Measurements from ENCODE around the gene DAB2IP.

Gene DAB2IP

DNA sequence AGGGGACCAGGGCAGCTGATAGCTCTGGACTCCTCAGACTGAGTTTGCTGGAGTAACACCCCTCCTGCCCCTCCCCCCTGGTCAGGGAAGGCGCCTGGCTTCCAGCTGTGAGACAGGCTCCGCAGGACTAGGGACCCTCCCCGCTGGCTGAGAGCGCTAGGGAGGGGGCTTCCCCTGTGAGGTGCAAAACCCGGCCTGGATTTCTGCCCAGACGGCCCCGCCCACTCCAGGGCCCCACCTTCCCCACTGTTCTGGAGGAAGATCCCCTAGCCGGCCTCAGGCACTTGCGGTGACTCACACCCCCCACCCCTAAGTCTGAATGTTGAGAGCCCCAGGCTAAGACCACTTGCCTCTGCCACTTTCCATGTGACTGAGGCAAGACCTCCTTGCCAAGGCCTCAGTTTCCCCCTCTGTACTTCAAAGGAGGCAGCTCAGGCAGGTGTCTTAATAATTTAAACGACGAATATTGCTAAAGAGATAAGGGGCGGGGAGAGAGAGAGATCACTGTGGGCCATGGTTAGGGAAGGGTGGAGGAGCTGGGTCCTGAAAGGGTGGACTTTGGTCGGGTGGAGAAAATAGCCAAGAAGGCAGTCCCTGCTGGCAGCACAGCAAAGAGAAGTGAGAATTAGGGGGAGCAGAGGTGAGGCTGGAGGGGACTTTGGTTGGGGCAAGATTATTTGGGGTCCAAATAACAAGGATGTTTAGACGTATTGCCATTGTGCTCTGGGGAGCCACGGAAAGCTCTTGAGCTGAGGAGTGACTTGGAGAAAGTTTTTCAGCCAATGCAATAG, 1.0 kb upstream of the DAB2IP start:
- Histone ChIP-seq H3K4me3 (ENCODE audit: insufficient read depth, low read depth, low read length, poor library complexity, severe bottlenecking) (no peak overlapping the region), H3K9me3 (ENCODE audit: control insufficient read depth, low read length) (no peaks in the 10 kb centered on the region), H3K4me1 (ENCODE audit: control insufficient read depth, insufficient read depth, low read length, poor library complexity, severe bottlenecking) (peaks cover 11% of the 10 kb centered on the region), H3K27me3 (replicated peaks; ENCODE audit: control insufficient read depth, insufficient read depth, low read length, poor library complexity, severe bottlenecking) (peaks cover 36% of the 10 kb centered on the region), H3K36me3 (ENCODE audit: control insufficient read depth, insufficient read depth, low read length) (no peaks in the 10 kb centered on the region), H3K27ac (ENCODE audit: insufficient read depth, low read length, poor library complexity, severe bottlenecking) (no peak overlapping the region)
- no peak for DNase-seq

GRCh38 chr9:121651008-121651294, 483 bp upstream of the DAB2IP start:
- Histone ChIP-seq H3K36me3 (ENCODE audit: control insufficient read depth, insufficient read depth, low read length) (no peaks in the 10 kb centered on the region), H3K4me3 (ENCODE audit: insufficient read depth, low read depth, low read length, poor library complexity, severe bottlenecking) (no peak overlapping the region), H3K4me1 (ENCODE audit: control insufficient read depth, insufficient read depth, low read length, poor library complexity, severe bottlenecking) (peaks cover 11% of the 10 kb centered on the region), H3K9me3 (ENCODE audit: control insufficient read depth, low read length) (no peaks in the 10 kb centered on the region), H3K27me3 (replicated peaks; ENCODE audit: control insufficient read depth, insufficient read depth, low read length, poor library complexity, severe bottlenecking) (peaks cover 36% of the 10 kb centered on the region), H3K27ac (ENCODE audit: insufficient read depth, low read length, poor library complexity, severe bottlenecking) (no peak overlapping the region)
- no peak for DNase-seq

- DNase-seq, result no peak
- no peaks in the 10 kb centered on the region for H3K36me3 ChIP-seq (ENCODE audit: control insufficient read depth, insufficient read depth, low read length)
- no peaks in the 10 kb centered on the region for H3K9me3 ChIP-seq (ENCODE audit: control insufficient read depth, low read length)
- peaks cover 36% of the 10 kb centered on the region for H3K27me3 ChIP-seq (replicated peaks; ENCODE audit: control insufficient read depth, insufficient read depth, low read length, poor library complexity, severe bottlenecking)
- no peak overlapping the region for H3K4me3 ChIP-seq (ENCODE audit: insufficient read depth, low read depth, low read length, poor library complexity, severe bottlenecking)
- no peak overlapping the region for H3K27ac ChIP-seq (ENCODE audit: insufficient read depth, low read length, poor library complexity, severe bottlenecking)
- H3K4me1 ChIP-seq (ENCODE audit: control insufficient read depth, insufficient read depth, low read length, poor library complexity, severe bottlenecking), result peaks cover 11% of the 10 kb centered on the region
Observed at GRCh38 chr9:121652021-121652837, 795 bp downstream of the DAB2IP start.

- H3K27me3 ChIP-seq (replicated peaks; ENCODE audit: control insufficient read depth, insufficient read depth, low read length, poor library complexity, severe bottlenecking), result peaks cover 36% of the 10 kb centered on the region
- DNase-seq, result no peak
- H3K4me1 ChIP-seq (ENCODE audit: control insufficient read depth, insufficient read depth, low read length, poor library complexity, severe bottlenecking), result peaks cover 11% of the 10 kb centered on the region
- H3K36me3 ChIP-seq (ENCODE audit: control insufficient read depth, insufficient read depth, low read length), result no peaks in the 10 kb centered on the region
- H3K4me3 ChIP-seq (ENCODE audit: insufficient read depth, low read depth, low read length, poor library complexity, severe bottlenecking), result no peak overlapping the region
- no peaks in the 10 kb centered on the region for H3K9me3 ChIP-seq (ENCODE audit: control insufficient read depth, low read length)
- no peak overlapping the region for H3K27ac ChIP-seq (ENCODE audit: insufficient read depth, low read length, poor library complexity, severe bottlenecking)
Observed at GRCh38 chr9:121652838-121653231, 1.4 kb downstream of the DAB2IP start.

DNA sequence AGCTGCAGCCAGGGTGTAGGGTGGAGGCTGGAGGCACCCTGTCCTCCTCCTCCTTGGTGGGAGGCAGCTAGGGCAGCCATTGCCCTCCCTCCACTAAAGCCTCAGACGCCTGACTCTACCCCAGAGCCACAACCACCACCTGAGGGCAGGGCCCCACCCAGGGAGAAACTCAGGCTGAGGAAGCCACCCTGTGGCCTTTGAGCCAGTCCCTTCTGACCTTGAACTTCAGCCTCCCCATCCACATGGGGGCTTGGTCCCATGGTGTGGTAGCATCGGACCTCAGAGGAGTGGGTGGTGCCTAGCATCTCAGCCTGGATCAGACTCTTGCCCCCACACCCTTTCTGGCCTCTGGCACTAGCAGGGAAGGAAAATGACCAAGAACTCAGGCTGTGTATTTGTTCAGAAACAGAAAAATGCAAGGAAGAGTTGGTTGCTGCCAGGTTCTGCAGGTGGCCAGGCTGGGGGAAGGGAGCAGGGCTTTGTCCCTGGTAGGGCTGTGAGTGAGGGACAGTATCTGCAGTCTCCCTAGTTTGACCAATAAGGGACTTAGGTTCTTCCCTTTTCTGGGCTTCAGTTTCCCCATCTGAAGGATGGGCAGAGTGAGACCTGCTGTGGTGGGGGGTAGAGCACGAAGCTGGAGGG, 3.2 kb downstream of the DAB2IP start:
- Histone ChIP-seq H3K36me3 (ENCODE audit: control insufficient read depth, insufficient read depth, low read length) (no peaks in the 10 kb centered on the region), H3K4me3 (ENCODE audit: insufficient read depth, low read depth, low read length, poor library complexity, severe bottlenecking) (no peak overlapping the region), H3K27me3 (replicated peaks; ENCODE audit: control insufficient read depth, insufficient read depth, low read length, poor library complexity, severe bottlenecking) (peaks cover 36% of the 10 kb centered on the region), H3K9me3 (ENCODE audit: control insufficient read depth, low read length) (no peaks in the 10 kb centered on the region), H3K4me1 (ENCODE audit: control insufficient read depth, insufficient read depth, low read length, poor library complexity, severe bottlenecking) (peaks cover 11% of the 10 kb centered on the region), H3K27ac (ENCODE audit: insufficient read depth, low read length, poor library complexity, severe bottlenecking) (no peak overlapping the region)
- no peak for DNase-seq

DNA sequence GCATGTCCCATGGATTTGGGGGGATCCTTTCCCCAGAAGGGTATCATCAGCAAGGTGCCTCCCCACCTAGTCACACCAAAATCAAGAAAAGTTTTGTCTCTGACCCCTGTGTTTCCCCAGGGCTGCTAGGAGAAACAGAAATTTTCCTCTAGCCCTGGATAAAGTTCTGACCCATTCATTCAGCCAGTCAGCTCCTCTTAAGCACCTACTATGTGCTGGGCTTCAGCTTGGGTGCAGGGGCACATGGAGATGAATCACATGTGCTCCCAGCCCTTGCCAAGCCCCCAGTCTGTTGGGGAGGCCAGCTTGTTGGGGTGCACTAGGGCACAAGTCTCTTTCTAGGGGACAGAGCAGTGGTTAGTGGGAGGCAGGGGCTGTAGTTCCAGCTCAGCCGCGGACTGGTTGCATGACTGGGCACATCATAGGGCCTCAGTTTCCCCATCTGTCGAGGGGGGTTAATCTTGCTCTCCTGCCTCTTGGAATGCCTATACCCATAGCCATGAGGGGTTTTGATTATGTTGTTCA, 3.9 kb downstream of the DAB2IP start:
- Histone ChIP-seq H3K36me3 (ENCODE audit: control insufficient read depth, insufficient read depth, low read length) (no peaks in the 10 kb centered on the region), H3K4me1 (ENCODE audit: control insufficient read depth, insufficient read depth, low read length, poor library complexity, severe bottlenecking) (peaks cover 11% of the 10 kb centered on the region), H3K9me3 (ENCODE audit: control insufficient read depth, low read length) (no peaks in the 10 kb centered on the region), H3K27me3 (replicated peaks; ENCODE audit: control insufficient read depth, insufficient read depth, low read length, poor library complexity, severe bottlenecking) (peaks cover 31% of the 10 kb centered on the region), H3K27ac (ENCODE audit: insufficient read depth, low read length, poor library complexity, severe bottlenecking) (no peak overlapping the region), H3K4me3 (ENCODE audit: insufficient read depth, low read depth, low read length, poor library complexity, severe bottlenecking) (no peak overlapping the region)
- DNase-seq, result no peak

- no peak for DNase-seq
- no peaks in the 10 kb centered on the region for H3K36me3 ChIP-seq (ENCODE audit: control insufficient read depth, insufficient read depth, low read length)
- no peaks in the 10 kb centered on the region for H3K9me3 ChIP-seq (ENCODE audit: control insufficient read depth, low read length)
- H3K27ac ChIP-seq (ENCODE audit: insufficient read depth, low read length, poor library complexity, severe bottlenecking), result no peak overlapping the region
- H3K4me1 ChIP-seq (ENCODE audit: control insufficient read depth, insufficient read depth, low read length, poor library complexity, severe bottlenecking), result peaks cover 7% of the 10 kb centered on the region
- H3K4me3 ChIP-seq (ENCODE audit: insufficient read depth, low read depth, low read length, poor library complexity, severe bottlenecking), result no peak overlapping the region
- peaks cover 17% of the 10 kb centered on the region for H3K27me3 ChIP-seq (replicated peaks; ENCODE audit: control insufficient read depth, insufficient read depth, low read length, poor library complexity, severe bottlenecking)
Observed at GRCh38 chr9:121656941-121657470, 5.6 kb downstream of the DAB2IP start.

DNA sequence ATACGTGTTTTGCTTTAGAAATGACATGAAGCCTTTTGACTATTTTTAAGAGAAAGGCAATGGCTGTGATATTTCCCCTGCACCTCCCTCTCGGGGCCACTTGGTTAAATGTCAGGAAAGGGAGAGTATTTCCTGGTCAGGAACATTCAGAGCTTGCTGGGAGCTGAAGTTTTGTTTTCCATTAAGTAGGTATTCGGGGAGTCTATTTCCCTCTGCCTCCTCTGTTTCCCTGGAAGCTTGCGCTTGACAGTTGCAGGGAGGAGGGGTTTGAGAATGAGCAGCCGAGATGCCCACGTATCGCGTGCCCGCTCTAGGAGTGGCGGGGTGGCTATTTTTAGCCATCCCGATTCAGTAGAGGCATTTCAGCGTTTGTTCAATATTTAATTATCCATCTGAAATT, 6.7 kb downstream of the DAB2IP start:
- Histone ChIP-seq H3K36me3 (ENCODE audit: control insufficient read depth, insufficient read depth, low read length) (no peaks in the 10 kb centered on the region), H3K27me3 (replicated peaks; ENCODE audit: control insufficient read depth, insufficient read depth, low read length, poor library complexity, severe bottlenecking) (peaks cover 8% of the 10 kb centered on the region), H3K4me3 (ENCODE audit: insufficient read depth, low read depth, low read length, poor library complexity, severe bottlenecking) (no peak overlapping the region), H3K9me3 (ENCODE audit: control insufficient read depth, low read length) (no peaks in the 10 kb centered on the region), H3K4me1 (ENCODE audit: control insufficient read depth, insufficient read depth, low read length, poor library complexity, severe bottlenecking) (no peaks in the 10 kb centered on the region), H3K27ac (ENCODE audit: insufficient read depth, low read length, poor library complexity, severe bottlenecking) (no peak overlapping the region)
- DNase-seq, result no peak

DNA sequence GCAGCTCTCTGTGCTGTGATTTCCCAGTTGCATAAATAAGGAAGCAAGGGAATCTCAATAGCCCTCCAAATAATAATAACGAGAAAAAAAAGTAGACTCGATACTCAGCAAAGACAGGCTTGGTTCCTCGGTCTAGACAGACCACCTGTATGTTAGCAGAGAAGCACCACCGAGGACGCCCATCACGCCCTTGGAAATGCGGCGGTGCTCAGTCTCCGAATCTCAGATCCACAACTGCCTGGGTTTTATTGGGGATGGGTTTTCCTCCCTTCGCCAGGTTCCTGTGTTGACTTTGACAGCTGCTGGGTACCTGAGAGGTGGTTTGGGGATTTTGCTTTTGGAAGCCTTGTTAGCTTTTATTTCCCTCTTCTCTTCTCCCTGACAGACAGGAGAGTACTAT, 7.2 kb downstream of the DAB2IP start:
- Histone ChIP-seq H3K4me1 (ENCODE audit: control insufficient read depth, insufficient read depth, low read length, poor library complexity, severe bottlenecking) (no peaks in the 10 kb centered on the region), H3K9me3 (ENCODE audit: control insufficient read depth, low read length) (no peaks in the 10 kb centered on the region), H3K27me3 (replicated peaks; ENCODE audit: control insufficient read depth, insufficient read depth, low read length, poor library complexity, severe bottlenecking) (peaks cover 5% of the 10 kb centered on the region), H3K4me3 (ENCODE audit: insufficient read depth, low read depth, low read length, poor library complexity, severe bottlenecking) (no peak overlapping the region), H3K27ac (ENCODE audit: insufficient read depth, low read length, poor library complexity, severe bottlenecking) (no peak overlapping the region), H3K36me3 (ENCODE audit: control insufficient read depth, insufficient read depth, low read length) (no peaks in the 10 kb centered on the region)
- no peak for DNase-seq

Measured in effector memory CD4-positive, alpha-beta T cell (primary cell).